ENCODE measurements around the gene KCNC4.

Gene KCNC4

GRCh38 chr1:110187139-110187890 is 22.8 kb upstream of the KCNC4 start:
- TF ChIP-seq, protein P1, sequence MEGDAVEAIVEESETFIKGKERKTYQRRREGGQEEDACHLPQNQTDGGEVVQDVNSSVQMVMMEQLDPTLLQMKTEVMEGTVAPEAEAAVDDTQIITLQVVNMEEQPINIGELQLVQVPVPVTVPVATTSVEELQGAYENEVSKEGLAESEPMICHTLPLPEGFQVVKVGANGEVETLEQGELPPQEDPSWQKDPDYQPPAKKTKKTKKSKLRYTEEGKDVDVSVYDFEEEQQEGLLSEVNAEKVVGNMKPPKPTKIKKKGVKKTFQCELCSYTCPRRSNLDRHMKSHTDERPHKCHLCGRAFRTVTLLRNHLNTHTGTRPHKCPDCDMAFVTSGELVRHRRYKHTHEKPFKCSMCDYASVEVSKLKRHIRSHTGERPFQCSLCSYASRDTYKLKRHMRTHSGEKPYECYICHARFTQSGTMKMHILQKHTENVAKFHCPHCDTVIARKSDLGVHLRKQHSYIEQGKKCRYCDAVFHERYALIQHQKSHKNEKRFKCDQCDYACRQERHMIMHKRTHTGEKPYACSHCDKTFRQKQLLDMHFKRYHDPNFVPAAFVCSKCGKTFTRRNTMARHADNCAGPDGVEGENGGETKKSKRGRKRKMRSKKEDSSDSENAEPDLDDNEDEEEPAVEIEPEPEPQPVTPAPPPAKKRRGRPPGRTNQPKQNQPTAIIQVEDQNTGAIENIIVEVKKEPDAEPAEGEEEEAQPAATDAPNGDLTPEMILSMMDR (IDR thresholded peaks at IDR 0.05; ENCODE audit: insufficient read depth, low read depth, low read length, missing control alignments): no peak
- H3K4me3 ChIP-seq (ENCODE audit: low read depth, low read length): no peak overlapping the region
- no peak for DNase-seq (ENCODE audit: low read depth)

- no peak for DNase-seq (ENCODE audit: low read depth)
- TF ChIP-seq, protein P1 (IDR thresholded peaks at IDR 0.05; ENCODE audit: insufficient read depth, low read depth, low read length, missing control alignments): no peak
Observed at GRCh38 chr1:110188035-110188618, 22.0 kb upstream of the KCNC4 start.

GRCh38 chr1:110189181-110189580 is 20.9 kb upstream of the KCNC4 start:
- DNase-seq (ENCODE audit: low read depth): no peak
- no peak overlapping the region for H3K4me3 ChIP-seq (ENCODE audit: low read depth, low read length)
- TF ChIP-seq, protein P1 (IDR thresholded peaks at IDR 0.05; ENCODE audit: insufficient read depth, low read depth, low read length, missing control alignments): no peak

More at GRCh38 chr1:110188035-110188618, 22.0 kb upstream of the KCNC4 start:
- no peak overlapping the region for H3K4me3 ChIP-seq (ENCODE audit: low read depth, low read length)

DNA sequence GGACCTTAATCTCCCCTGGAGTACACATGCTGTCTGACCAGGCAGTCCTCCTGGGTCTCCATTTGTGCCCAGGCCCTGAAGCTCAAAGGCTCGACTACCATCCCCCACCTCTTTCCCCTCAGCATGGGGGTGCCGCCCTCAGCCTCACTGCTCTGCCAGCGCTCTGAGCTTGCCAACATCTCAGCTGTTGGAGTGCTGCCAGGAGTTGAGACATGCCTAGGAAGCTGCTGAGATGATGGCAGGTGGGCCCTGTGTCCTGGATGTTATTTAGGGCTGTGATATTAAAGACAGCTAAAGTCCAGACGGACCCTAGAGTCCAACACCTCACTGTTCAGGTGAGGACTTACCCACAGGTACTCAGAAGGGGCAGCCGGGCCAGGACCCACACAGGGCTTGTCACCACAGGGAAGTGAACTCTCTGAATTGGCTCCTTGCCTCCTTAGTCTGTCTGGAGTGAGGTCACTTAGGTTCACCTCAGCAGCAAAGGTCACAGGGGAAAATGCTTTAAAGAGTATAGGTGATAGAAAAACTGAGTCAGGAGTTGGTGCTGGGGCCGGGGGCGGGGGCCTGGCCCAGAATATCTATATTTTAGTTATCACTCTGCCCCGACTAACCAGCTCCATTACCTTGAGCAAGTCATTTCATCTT is 19.7 kb upstream of the KCNC4 start:
- TF ChIP-seq, protein P1 (IDR thresholded peaks at IDR 0.05; ENCODE audit: insufficient read depth, low read depth, low read length, missing control alignments): no peak
- no peak overlapping the region for H3K4me3 ChIP-seq (ENCODE audit: low read depth, low read length)

GRCh38 chr1:110192541-110192940 is 17.6 kb upstream of the KCNC4 start:
- DNase-seq (ENCODE audit: low read depth): no peak
- H3K4me3 ChIP-seq (ENCODE audit: low read depth, low read length): no peak overlapping the region
- TF ChIP-seq, protein P1 (IDR thresholded peaks at IDR 0.05; ENCODE audit: insufficient read depth, low read depth, low read length, missing control alignments): no peak

More for the DNA sequence above, 19.7 kb upstream of the KCNC4 start:
- no peak for DNase-seq (ENCODE audit: low read depth)

DNA sequence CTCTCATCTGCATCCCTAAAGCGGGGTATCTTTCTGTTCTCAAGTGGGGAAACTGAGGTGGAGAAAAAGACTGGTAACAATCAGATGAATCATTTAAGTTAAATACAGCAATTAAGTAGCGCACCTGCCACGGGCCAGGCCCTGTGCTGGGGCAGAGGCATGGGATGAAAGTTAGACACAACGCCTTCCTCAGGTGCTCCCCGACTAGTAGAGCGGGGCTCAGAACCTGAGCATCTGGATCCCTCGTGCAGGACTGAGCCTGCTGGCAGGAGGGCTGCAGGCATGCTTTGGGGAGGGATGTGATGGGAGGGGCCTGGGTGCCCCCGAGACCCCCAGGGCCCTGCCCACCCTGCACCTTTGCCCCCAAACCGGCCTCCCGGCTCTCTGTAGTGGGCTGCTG is 14.9 kb upstream of the KCNC4 start:
- TF ChIP-seq, protein P1 (IDR thresholded peaks at IDR 0.05; ENCODE audit: insufficient read depth, low read depth, low read length, missing control alignments): no peak
- no peak for DNase-seq (ENCODE audit: low read depth)
- no peak overlapping the region for H3K4me3 ChIP-seq (ENCODE audit: low read depth, low read length)
